GM10248 (cell line): ENCODE data around the gene ZNF813.

Experiments
- CTCF ChIA-PET: fragments of 300-600 bp; sonication (Branson Sonifier 250); formaldehyde crosslinking; extraction: SDS; loops from one replicate; lab custom pipeline; 2021; ENCODE audit warnings: antibody characterized with exemption; lab: Yijun Ruan, JAX
- POLR2A ChIA-PET: fragments of 350-650 bp; sonication (Branson Sonifier 250); formaldehyde crosslinking; extraction: SDS; loops from one replicate; lab custom pipeline; 2020; ENCODE audit warnings: antibody characterized with exemption; lab: Yijun Ruan, JAX
- DNase-seq: peaks from one replicate; pipeline ENCODE4 v3.0.0; 2012; ENCODE audit errors: extremely low spot score
- CTCF ChIP-seq: IDR thresholded peaks from 2 replicates; pipeline ENCODE4 v1.5.1; 2012; ENCODE audit warnings: mild to moderate bottlenecking, low read depth; ENCODE audit errors: extremely low read depth, missing control alignments, control extremely low read depth

The ZNF813 gene

GRCh38 chr19:53520547-53521372, 53.2 kb downstream of the ZNF813 start:
- ChIA-PET CTCF (interaction anchor here (0.7 to 1.2 kb wide), 2 partner anchors 8 to 13 kb away, joined by 3 to 4 read pairs; no protein-coding TSS in a partner anchor), POLR2A (no interaction called here)
- peak; percentile 89 for DNase-seq
- no peak for TF ChIP-seq CTCF

GRCh38 chr19:53521373-53522202, 54.1 kb downstream of the ZNF813 start:
- no peak for DNase-seq
- no peak for TF ChIP-seq CTCF
- ChIA-PET POLR2A (no interaction called here), CTCF (interaction anchor here (0.7 kb wide), 1 partner anchor 14 kb away, joined by 4 read pairs; no protein-coding TSS in a partner anchor)

GRCh38 chr19:53525922-53526321, 58.4 kb downstream of the ZNF813 start:
- ChIA-PET CTCF (no interaction called here), POLR2A (no interaction called here)

GRCh38 chr19:53530622-53531021, 63.1 kb downstream of the ZNF813 start:
- no peak for TF ChIP-seq CTCF
- ChIA-PET POLR2A (no interaction called here), CTCF (no interaction called here)
- DNase-seq = no peak

More at GRCh38 chr19:53525922-53526321, 58.4 kb downstream of the ZNF813 start:
- TF ChIP-seq CTCF = no peak
- DNase-seq = no peak

- CTCF ChIA-PET = no interaction called here
- no peak for TF ChIP-seq CTCF
- POLR2A ChIA-PET = no interaction called here
- no peak for DNase-seq
Observed at GRCh38 chr19:53531457-53531856, 63.9 kb downstream of the ZNF813 start.

GRCh38 chr19:53532362-53532761, 64.8 kb downstream of the ZNF813 start:
- no peak for DNase-seq
- ChIA-PET POLR2A (no interaction called here), CTCF (no interaction called here)
- no peak for TF ChIP-seq CTCF
